ENCODE measurements around the gene SRGAP1.

- no peak for TF ChIP-seq CTCF (IDR thresholded peaks at IDR 0.05; ENCODE audit: poor library complexity, severe bottlenecking)
- no peak for TF ChIP-seq EZH2 (IDR thresholded peaks at IDR 0.05; ENCODE audit: borderline replicate concordance, insufficient read depth, low read length, poor library complexity, severe bottlenecking)
These were observed 294.5 kb downstream of the SRGAP1 start for GRCh38 chr12:64139021-64139420.

All from neural cell (in vitro differentiated cells).